ENCODE results near the gene RIMBP2.

- TF ChIP-seq CTCF (IDR thresholded peaks at IDR 0.05), result no peak
- TF ChIP-seq POLR2A (IDR thresholded peaks at IDR 0.05), result no peak
Measured at GRCh38 chr12:130669205-130669557, 46.9 kb downstream of the RIMBP2 start.

Data from uterus (tissue), 2 donors.